ENCODE measurements around the gene EPHB2. TPM values are rescaled to one million over a fixed set of nuclear protein-coding genes. Genes with fewer than 3 reads are reported as not detected.

Gene EPHB2
- total RNA-seq, 1 donor from 2014 or later = 14.6 TPM

DNA sequence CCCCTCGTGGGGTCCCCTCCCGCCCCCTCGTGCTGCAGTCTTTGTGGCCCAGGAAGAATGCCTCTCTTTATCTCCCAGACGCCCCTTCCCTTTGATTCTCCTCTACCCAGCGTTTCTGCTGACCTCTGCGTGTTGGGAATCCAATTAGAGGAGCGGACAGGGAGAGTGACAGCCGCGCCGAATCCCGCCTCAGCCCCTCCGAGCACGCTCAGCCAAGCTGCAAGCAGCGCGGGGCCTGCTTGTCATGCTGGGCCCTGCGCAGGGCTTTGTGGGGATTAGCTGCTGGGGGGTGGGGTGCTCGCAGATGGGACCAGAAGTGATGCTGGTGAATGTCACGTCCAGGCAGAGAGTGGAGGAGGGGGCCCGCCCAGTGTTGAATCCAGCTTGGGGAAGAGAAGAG lies 91.1 kb downstream of the EPHB2 start:
- DNase-seq (ENCODE audit: low spot score) = no peak

DNA sequence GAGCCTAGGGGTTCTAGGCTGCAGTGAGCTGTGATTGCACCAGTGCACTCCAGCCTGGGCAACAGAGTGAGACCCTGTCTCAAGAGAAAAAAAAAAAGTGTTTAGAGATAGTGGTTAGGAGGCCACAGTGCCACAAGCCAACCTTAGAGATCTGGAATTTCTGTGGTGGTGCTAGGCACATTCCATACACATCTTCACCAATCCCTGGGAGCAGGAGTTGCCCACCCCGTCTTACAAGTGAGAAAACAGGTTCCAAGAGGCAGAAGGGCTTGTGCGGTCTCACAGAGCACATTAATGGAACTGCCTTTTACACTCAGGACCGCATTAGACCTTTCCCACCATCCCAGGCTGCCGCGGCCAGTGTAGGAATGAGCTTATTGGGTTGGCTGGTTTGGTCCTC lies 93.2 kb downstream of the EPHB2 start:
- DNase-seq (ENCODE audit: low spot score) = no peak

DNA sequence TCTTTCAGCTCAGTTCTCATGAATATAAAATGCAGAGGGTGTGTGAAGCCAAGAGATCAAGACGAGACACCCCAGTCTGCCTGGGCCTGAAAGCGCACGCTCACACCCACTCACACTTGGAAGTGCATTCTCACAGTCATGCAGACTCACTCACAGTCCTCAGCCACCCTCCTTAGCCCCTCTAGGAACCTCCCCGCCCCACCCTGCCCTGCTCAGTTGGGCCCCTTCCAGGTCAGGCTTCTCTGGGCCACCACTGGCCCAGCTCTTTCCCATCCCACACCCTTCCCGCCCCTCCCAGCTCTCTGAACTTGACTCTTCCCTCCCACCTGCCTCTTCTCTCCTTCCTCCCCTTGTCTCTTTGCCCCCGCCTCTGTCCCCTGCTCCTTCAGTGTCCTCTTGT lies 93.8 kb downstream of the EPHB2 start:
- no peak for DNase-seq (ENCODE audit: low spot score)

DNA sequence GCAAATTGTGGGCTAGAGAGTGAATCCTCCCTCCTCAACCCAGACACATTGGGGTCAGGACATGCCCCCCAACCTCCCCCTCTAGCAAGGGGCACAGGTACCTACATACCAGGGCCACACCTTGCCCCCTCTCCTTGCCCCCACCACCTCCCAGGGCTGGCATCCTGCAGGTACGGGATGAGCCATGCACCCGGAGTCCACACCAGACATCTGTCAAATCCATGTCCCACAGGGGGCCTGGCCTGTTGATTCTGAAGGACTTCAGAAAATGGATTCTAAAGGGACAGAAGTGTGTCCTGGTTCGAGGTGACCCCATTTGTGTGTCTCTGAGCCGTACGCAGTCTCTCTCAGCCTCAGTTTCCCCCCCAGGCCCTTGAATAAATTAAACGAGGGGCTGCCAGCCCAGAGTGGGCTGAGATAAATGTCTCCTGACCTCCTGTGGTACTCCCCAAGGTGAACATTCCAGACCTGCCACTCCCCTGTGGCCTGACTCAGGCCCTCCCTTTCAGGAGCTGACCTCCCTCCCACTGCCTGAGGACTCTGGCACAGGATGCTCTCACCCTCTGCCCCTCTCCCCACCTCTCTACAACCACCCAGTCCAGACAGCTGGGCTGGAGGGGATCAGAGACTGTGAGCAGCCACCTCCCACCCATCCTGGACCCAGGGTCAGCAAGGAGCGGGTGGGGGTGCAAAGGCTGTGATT lies 94.5 kb downstream of the EPHB2 start:
- no peak for DNase-seq (ENCODE audit: low spot score)

DNA sequence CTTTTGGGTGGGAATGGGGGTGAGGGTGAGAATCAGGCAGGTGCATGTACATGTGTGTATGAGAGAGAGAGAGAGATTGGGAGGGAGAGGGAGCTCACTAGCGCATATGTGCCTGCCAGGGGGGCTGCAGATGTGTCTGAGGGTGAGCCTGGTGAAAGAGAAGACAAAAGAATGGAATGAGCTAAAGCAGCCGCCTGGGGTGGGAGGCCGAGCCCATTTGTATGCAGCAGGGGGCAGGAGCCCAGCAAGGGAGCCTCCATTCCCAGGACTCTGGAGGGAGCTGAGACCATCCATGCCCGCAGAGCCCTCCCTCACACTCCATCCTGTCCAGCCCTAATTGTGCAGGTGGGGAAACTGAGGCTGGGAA lies 95.0 kb downstream of the EPHB2 start:
- no peak for DNase-seq (ENCODE audit: low spot score)

DNA sequence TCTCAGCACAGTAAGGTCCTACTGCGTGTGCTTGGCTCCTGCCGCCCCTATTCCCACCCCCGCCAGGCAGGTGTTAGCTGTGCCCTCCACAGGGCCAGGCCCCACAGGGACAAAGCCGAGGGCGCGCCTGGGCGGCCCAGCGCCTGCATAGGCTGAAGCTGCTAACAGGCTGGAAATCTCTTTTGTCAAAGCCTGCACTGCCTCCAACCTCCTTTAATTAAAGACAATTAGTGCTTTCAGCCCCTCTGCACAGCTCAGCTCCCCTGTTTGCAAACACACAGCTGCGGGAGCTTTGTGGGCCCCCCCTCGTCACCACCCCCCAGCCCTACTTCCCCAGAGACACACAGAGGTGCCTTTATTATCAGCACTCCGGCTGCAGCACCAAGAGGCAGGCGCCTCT lies 95.9 kb downstream of the EPHB2 start:
- no peak for DNase-seq (ENCODE audit: low spot score)

DNA sequence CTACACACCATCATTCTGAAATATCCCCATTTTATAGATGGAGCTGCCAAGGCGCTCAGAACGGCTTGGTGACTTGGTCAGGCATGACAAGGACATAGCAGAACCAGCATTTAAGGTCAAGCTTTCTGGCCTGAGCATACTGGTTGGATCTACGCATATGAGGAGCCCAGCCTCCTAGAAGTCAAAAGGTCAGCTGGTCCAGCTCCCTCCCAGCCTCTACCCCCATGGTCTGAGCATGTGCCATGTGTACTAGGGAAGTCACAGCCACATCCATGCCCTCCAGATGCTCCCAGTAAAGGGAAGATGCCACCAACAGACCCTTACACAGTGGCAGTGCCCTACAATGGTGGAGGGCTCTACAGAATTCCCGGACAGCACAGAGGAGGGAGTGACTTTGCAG lies 96.7 kb downstream of the EPHB2 start:
- no peak for DNase-seq (ENCODE audit: low spot score)

DNA sequence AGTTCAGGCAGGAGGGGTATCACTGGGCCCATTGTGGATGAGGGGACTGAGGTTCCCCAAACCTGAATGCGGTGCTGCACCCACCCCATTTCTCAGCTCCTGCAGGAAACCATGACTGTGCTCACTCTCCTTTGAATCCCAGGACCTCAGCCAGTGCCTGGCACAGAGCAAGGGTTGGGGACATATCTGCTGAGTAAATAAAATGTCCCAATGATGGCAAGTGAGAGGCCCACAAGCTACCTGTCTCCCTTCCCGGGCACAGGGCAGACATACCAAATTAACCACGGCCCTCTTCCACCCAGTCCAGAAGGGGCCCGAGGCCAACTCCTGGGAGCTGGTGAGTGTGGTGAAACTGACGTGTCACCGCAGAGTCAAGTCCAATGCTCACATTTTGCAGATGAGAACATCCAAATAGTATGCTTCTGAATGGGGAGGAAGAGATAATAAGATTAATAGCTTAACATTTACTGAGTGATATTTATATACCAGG lies 97.6 kb downstream of the EPHB2 start:
- DNase-seq (ENCODE audit: low spot score) = no peak

DNA sequence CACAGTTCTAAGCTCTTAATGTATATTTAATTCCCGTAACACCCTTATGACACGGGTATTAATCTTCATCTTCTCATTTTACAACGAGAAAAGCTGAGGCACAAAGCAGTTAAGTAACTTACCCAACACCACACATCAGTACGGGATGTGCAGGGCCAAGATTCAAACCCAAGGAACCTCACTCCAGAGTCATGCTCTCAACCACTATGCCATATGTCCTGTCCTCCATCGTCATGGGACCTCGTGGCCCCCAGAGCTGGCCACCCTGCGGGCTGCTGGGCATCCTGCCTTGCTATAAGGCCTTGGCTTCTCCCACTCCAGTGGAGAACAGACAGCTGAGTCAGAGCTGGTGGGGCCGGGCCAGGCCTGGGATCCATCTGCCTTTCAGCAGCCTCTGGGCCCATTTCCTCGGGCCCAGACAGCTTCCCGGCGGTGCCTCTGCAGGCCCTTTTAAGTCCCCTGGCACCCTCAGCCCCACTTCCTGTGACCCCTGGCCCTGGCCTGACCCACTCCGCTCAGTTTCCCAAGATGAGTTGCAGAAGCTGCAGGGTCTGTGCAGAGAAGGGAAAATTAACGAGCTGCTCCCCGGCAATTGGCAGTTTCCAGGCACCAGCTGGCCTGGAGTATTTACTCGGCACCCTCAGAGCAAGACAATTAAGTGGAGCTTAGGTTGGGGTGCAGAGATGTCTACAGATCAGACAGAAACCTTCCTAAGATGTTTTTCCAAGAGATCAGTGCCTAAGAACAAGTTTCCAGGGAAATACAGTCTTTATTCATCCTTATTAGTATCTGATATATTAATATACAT lies 98.2 kb downstream of the EPHB2 start:
- DNase-seq (ENCODE audit: low spot score) = no peak

DNA sequence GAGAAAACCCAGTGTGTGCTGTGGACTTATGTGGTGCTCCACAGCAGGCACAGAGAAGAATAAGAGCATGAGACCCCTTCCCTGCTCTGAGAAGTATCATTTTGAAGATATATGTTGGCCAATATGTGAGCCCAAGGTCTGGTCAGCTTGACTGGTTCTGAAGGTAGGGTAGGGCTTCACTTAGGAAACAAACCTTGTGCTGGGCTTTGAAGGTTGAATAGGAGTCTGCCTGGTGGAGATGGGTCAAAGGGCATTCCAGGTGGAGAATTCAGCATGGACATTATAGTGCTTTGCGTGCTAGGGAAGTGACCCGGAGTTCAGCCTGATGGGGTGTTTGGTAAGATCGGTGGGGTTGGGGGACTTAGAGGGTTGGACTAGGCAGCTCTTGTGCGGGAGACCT lies 99.1 kb downstream of the EPHB2 start:
- no peak for DNase-seq (ENCODE audit: low spot score)

DNA sequence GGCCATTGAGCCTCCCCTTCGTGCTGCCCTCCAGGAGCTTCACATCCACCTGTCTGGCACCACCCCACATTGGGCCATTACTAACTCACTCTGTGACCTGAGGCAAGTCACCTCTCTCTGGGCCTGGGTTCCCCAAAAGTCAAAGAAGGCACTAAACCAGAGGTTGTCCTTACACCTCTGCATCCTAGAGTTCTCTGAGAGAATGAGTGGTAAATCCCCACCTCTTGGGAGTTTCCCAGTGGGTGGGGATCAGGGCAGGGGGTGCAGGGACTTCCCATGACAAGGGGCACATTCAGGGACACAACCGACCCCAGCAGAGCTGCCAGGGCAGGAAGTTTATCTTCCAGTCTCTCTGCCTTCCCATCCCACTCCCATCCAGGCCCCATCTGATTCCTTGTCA lies 99.7 kb downstream of the EPHB2 start:
- no peak for DNase-seq (ENCODE audit: low spot score)

DNA sequence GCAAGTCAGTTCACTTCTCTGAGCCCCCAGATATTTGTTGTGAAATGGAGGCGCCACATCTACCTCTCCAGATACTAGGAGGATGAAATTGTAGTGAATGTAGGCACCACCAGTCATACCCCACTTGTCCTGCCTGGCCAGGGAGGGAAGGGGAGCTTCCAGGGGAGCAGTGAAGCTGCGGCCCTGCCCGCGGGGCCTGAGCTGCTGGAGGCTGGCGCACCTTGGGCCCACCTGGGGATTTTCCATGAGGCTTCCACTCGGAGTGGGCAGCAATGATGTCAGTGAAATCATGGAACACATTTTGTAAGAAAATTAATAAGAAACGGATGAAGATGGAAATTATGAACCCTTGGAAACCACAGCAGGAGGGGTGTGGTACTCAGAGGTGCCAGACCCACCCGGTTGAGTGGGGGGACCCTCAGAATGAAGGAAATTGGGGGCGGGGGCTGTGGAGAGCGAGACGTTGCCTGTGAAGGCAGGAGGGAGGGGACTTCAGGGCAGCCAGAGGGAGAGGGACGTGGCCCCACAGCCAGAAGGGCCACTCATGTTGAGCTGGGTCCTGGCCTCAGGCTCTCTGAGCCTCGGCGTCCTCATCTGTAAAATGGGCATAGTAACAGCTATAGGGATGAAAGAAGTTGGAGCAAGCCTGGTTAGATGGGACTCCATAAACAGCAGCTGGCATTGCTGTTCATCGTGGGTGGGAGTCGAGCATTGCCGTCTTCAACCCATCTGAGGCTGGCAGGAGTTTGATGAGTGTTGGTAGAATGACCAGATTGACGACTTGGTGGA lies 101.6 kb downstream of the EPHB2 start:
- no peak for DNase-seq (ENCODE audit: low spot score)

DNA sequence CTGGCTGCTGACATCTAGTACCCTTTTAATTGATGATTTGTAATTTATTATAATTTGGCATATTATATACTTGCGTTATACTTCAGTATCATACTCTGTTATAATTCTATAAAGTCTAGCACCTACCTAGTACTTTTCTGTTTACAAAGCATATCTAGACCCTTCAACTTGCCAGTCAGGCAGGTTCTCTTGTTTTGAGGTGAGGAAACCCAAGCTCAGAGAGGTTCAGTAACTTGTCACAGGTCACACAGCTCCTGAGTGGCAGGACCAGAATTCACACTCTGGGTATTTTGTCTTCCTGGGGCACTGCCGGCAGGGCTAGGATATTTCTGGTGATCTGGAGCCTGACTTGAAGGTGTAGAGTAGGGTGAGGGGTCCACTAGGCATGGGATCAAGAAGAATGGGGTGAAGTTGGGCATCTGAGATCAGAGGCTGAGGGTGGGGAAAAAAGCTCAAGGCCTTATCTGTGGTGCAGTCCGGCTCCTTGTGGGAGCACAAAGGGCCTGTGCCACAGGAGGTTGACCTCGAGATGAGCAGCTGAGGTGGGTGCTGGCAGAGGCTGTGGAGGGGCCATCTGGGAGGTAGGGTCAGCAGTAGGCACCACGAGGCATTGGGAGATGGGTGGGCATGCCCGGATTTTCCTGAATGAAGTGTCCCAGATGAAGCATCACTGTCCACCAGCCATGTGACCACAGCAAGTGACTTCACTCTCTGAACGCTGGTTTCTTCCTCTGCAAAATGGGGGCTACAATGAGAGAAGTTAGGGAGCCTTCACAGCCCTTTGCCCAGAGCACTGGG lies 102.6 kb downstream of the EPHB2 start:
- no peak for DNase-seq (ENCODE audit: low spot score)

DNA sequence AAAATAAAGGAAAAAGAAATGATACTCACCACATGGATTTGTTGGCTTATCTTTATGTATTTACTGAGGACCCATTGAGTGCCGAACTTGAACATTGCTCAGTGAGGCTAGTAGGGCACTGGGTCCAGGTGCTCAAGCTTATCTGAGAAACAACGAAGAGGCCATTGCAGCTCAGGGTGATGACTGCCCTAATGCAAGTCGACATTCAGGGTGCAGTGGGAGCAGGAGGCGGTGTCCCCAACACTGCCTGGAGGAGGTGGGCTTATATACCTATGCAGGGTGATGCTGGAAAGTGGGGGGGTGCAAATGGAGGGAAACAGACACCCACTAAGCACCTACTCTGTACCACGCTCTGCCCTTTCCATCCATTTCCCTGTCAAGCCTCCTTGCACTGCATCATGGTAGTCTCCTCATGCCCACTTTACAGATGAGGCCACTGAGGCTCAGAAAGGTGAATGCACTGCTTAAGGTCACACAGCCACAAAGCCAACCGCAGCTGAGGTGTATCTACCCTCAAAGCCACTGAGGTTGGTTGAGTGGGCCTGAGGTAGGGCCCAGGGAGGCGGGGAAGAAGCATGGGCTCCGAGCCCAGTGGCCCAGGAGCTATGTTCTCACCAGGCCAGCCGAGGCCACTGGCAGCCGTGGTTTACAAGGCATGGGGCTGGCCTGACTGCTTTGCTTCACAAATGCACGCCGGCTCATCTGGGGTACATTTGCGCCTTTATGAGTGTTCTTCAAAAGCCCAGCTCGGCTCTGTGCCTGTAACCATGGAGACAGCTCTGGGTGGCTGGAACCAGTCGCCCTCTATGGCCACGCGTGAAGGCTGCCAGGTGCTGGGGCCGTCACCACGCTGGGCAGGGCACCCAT lies 103.8 kb downstream of the EPHB2 start:
- peak; percentile 70 for DNase-seq (ENCODE audit: low spot score)

DNA sequence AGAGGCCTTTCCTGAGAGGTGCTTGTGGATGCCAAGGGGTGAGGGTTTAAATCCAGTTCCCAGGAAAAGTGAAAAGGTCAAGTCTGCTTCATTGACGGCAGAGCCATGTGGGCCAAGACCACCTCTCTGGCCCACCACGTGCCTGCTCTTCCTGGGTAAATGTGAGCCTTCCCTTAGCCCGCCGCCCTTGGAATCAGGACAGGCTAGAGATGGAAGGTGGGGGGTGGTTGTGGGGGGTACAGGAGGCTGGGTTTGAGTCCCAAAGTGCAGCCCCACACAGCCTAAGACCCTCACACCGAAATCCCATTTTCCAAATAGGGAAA lies 104.4 kb downstream of the EPHB2 start:
- DNase-seq (ENCODE audit: low spot score) = no peak

DNA sequence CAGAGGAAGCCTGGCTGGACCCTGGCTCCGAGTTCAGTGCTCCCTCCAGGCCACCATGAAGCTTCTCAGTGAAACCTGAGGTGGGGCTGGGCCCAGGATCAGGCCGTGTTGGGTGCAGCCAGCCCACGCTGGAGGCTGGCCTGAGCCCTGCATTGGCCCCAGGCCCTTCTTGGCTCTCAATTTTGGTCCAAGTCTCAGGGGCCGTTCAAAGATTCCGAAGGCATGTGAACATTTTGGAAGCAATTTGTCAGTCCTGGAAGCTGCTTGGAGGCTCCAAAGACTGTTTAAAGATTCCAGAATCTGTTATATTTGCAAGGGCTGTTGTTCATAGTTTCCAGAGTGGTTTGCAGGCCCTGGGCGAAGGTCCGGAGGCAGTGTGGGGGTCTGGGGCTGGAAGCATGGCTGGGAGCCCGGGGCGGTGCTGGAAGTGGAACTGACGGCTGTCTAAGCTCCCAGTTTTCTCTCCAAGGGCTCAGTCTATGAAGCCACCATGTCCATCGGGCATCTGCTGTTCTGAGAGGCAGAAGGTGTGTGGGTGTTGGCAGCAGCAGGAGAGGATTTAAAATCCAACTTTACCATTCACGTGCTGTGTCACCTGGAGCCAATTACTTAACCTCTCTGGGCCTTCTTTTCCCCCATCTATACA lies 104.9 kb downstream of the EPHB2 start:
- DNase-seq (ENCODE audit: low spot score) = no peak

DNA sequence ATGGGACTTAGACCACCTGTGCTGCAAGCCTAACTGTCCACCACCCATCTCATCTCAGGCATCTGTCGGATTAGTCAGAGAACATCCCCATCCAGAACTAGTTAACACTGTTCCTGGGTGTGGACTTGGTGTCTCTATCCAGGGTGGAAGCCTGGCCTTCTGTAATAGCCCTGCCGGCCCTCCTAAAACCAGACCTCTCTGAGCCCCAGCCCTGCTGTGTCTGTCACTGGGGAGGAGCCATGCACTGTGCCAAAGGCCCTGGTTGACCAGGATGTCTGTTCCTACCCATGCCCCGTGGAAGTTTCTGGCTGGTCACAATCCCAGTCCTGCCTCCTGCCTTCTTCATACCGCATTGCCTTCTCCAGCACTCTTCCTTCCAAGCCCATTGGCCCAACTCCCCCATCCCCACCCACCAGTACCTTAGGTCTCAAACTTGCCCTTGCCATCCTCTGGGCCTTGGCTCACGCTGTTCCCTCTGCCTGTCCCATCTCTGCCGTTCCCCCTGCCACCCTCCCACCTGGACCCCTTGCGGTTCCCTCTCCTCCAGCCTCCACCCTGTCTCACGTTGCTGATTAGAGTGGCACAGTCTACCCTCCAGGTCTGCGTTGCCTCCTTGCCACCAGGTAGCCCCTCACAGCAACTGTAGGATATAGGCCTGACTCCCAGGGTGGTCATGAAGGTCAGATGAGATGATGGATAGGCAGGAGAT lies 105.6 kb downstream of the EPHB2 start:
- DNase-seq (ENCODE audit: low spot score) = no peak

DNA sequence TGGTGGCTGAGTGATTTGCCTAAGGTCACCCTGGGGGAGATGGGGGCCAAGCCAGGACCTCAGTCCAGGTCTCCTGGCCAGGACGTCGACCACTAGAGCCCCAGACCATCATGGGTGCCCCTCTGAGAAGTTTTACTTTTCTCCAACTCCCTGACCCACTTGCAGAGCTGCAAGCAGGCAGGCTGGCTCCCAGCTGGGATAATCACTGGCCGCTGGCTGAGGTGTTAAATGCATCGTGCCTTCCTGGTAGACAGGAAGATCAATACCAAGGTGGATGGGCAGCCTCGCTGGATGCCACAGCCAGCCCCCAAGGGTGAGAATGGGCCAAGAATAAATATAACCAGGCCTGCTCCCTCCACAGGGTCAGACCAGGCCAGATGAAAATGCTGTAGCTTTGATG lies 106.2 kb downstream of the EPHB2 start:
- no peak for DNase-seq (ENCODE audit: low spot score)

DNA sequence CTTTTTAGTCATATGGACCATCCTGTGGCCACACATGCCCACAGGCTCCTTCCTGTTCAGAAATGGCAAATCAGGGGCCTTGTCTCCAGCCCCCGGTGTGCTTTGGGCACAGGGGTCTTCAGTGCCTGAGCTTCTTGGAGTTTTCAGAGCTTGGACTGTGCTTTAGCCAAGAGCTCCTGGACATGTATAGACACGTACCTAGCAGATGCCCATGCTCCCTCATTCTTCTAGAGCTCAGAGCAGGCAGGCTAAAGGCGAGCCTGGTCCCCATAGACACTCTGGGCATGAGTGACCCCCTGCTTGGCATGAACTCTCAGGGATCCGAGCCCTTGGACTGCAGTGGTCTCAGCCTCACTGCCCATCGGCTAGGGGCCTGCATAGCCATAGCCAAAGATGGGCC lies 106.8 kb downstream of the EPHB2 start:
- no peak for DNase-seq (ENCODE audit: low spot score)

All from ureter (tissue), 1 donor.